Bone marrow (tissue), 2 donors: ENCODE measurements around the gene STK39.
"Not testable (repeated sequence)": the region's sequence is repeated elsewhere in the genome, so short reads cannot be mapped to it uniquely, and the experiment has no call there.

Source experiments
- DNase-seq, 2 donors: peaks; one replicate each; lab custom pipeline; 2025; lab: John Stamatoyannopoulos, UW

The STK39 gene

DNA sequence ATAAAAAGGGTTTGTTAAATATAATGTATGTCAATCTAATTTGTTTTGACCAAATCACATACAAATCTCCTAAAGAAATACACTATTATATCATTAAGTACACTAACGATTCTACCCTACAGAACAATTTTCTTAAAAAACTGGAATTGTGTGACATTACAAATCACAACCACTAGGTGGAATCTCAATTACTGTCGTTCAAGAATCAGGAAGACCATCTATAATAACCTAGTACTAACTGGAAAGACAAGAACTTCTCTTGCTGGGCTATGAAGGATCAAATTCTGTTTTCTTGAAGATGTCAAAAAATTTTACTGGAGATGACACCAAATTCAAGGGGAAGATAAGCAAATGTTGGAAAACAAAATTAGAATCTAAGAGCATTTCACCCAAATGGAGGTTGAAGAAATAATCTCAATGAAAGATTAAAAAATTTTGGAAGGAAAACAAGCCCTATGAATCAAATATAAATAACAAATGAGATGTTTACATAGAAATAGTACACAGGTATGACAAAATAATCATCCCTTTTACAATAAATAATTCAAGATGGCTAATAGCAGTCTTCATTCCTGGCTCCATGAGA, 110.9 kb downstream of the STK39 start:
- peak in 1 of 2 donors; percentile 43 for DNase-seq

DNA sequence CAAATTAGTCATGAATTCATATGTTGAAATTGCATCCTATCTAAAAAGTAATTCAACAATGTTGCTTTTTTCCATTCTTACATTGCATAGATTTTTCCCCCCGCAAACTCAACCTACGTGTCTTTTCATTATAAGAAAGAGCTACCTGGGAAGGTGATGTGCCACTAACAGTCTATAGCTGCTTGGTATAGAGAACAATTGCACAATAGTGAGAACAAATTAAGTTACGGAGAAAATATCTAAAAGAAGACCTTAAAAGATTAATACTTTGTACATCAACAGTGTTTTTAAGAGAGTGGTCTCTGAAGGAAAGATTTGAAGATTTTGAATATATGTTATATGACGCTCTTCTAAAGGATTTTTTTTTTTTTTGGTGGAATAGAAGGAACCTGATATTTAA, 111.8 kb downstream of the STK39 start:
- DNase-seq = no peak

DNA sequence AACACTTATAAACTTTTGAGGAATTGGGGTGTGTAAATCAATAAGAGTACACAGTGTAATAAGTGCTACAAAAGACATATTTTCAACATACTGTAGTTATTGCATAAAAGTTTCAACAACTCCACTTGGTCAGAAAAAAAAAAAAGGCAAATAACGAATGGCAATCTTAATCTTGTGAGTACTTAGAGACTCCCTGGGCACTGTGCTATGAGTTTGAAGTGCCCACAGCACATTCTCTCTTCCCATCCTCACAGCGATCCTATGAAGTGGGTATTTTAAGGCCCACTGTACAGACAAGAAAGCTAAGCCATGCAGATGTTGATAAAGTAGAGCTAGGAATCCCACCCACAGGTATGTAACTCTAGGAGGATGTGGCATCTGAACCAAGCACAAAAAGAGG, 112.3 kb downstream of the STK39 start:
- DNase-seq = no peak

DNA sequence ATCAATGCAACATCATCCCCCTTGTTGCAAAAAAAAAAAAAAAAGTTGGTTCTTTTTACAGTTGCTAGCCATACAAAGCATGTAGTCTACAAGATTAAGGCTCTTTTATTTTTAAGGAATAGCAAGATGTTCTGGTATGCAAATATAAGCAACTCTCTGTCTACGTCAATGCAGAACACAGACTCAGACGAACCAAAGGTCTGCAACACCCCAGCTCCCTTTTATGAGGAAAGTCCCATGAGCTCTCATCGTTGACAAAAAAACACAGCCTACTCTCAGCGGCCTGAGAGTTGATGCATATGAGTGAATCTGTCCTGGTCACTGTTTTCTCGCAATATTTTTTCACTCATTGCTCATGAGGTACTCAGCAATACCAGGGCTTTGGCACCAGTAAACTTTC, 112.9 kb downstream of the STK39 start:
- no peak for DNase-seq

DNA sequence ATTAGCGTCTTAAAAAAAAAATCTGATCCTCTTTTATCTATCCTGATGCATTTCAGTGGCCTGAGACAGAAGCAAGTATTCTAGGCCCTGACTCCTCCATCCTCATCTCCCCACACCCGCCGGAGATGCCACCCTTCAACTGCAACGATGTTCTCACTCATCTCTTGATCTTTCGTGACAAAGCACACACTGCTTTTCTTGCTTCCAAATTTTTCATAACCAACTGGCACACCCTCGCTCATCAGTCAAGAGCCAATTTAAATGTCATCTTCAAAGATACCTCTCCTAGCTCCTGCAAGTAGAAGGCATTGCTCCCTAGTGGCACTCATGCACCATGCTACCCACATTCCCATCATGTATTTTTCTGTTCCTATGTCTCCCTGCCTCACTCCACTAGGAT, 115.0 kb downstream of the STK39 start:
- no peak for DNase-seq

DNA sequence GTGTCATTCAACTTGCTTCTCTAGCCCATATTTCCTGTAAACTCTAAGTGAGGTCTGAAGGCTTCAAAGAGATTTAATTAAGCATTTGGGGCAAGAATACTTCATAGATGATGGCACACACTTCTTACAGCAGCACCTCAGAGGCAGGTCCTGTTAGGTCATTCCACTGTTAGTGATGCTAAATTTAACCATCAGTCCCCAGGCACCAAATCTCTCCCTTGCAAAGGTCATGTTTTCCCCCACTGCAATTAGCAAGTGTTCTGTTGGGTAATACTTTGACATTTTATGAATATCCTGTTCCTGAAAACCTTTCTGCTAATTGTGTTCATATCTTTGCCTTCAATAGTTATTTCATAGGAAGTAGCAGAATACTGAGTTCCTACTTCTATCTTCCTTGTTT, 117.0 kb downstream of the STK39 start:
- DNase-seq = no peak

DNA sequence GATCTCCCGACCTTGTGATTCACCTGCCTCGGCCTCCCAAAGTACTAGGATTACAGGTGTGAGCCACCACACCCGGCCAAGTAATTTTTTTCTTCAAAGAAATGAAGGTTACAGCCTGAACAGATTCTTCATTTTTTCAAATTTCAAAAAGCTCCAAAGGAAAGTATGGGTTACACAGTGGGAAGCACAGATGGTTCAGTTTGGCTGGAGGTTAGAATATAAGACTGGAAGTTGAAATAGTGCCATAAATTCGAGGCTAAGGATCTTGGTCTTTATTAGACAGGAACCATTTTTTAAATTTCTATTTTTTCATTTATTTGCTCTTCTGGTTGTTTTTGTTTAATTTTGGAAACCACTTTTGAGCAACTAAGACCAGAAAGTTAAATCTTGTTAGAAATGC, 120.0 kb downstream of the STK39 start:
- DNase-seq = no peak

DNA sequence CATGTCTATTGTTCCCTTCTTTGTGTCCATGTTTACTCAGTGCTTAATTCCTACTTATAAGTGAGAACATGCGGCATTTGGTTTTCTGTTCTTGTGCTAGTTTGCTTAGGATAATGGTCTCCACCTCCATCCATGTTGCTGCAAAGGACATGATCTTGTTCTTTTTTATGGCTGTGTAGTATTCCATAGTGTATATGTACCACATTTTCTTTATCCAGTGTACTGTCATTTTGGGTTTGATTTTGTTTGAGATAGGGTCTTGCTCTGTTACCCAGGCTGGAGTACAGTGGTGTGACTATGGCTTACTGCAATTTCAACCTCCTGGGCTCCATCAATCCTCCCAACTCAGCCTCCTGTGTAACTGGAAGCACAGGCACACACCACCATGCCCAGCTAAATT, 125.2 kb downstream of the STK39 start:
- not testable (repeated sequence) for DNase-seq

DNA sequence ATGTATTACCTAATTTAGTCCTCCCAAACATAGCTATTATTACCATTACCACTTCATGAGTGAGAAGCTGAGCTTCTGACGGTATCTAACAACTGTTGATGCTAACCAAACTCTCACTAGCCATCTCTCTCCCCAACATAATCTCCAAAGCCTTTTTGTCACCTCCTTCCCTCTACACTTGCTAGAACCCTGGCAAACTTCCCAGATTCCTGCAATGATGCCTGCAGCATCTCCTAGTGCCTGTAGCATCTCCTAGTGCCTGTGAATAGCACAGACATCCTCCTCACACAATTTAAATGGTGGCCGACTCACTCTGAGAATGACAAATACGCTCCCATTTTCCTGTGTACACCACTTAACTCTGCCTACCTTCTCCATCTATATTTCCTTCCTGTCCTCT, 126.7 kb downstream of the STK39 start:
- DNase-seq = no peak

DNA sequence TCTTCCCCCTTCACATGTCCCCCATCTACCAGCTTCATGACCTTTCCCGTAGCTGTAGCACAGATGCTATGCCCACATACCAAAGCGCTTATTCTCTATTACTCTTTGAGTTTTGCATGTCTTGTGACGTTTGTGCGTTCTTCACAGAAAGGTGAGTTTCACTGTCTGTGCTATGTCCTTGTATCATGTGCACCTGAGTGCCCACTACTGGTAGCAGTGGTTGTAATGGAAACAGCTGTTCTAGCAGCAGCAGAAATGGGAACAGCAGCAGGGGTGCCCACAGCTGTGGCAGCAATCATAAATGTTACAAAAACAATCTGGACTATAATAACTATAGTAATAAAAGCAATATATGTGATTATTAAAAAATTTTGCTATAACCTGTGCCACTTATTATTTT, 127.1 kb downstream of the STK39 start:
- no peak for DNase-seq

DNA sequence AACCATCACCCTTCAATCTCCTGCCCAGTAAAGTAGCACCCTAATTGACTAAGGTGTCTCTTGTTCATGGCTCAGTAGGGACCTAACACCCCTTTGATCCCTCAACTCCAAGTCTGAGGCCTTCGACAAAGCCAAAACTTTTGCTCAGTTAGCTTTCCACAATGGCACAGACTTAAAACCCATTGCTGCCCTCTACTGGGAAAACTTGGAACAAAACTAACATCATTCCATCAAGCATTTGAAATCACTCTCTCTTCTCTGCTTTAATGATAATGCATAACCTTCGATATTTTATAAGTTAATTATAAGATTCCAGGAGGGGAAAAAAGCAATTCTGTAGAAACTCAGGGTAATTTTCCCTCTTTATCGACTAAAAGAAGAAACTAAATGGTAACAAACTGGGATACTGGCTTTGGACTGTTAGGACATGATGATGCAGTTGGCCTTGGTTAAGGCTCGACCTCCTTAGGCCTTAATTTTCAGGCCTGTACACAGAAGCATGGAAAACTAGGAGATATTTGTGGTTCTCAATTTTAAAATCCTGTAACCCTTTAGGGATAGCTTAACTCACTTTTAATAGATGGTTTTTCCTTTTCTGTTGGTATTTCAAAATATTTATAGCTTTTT, 127.8 kb downstream of the STK39 start:
- peak in 1 of 2 donors; percentile 26 for DNase-seq

DNA sequence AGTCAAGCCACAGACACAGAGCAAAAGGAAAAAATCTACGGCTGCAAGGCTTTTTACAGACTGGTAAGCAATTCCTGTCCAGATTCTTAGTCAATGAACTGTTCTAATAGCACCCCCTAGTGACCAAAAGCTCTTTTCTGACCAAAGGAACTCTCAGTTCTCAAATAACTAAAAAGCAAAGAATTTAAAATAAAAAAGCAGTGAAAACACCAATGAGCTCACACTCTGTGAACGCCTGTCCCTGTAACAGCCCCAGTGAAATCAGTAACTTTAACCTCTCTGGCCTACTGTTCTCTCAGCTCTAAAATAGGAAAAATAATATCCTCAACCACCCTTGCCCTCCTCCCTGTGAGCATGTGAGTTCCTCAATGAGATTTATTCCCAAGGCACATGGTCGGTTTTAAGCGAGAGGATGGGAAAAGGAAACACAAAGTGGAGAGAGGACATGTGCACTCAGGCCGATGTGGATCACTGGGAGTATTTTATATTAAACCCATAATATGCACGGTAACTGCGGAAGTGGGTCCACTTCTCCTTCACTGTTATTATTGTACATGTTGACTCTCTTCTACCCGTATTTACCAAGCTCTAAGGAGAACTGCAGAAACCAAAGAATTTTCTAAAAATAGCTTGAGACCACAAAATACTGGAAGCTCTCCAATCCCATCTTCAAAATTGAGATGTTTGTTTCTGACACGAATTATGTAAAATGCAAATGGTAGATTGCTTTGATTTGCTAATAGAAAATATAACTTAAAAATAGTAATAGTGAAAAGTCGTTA, 128.5 kb downstream of the STK39 start:
- DNase-seq = peak in 1 of 2 donors; percentile 68

DNA sequence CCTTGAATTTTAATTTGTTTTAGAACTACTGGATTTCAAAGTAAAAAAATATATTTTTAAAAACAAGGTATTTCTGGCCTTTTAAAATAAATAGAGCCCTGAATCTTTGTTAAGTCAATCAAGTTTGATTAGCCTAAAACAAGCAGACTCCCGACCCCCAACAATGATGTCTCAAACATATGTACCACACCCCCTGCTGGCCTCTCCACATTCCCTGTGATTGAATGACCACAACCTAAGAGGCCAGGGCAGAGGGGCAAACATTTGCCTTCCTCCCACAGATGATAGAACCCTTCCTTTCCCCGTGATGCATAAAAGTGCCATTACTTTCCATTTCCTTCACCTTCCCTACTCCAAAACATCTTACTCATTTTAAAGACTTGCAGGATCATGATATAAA, 130.9 kb downstream of the STK39 start:
- no peak for DNase-seq

DNA sequence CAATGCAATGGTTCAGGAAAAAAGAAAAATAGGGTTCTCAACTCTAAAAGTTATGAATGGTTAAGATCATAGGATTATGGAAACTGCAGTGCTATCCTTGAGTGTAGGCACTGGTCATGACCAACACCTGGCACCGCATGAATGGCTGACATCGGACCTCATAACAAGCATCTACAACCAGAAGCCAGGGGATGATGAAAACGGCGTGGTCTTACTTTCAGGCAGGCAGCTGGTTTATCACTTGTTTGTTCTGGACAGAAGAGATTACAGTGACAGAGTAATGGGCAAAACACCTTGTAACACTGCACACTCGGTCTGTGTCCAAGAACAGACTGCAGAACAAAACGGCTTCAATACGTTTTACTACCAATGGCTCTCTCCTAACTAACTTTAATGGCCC, 132.8 kb downstream of the STK39 start:
- DNase-seq = no peak

DNA sequence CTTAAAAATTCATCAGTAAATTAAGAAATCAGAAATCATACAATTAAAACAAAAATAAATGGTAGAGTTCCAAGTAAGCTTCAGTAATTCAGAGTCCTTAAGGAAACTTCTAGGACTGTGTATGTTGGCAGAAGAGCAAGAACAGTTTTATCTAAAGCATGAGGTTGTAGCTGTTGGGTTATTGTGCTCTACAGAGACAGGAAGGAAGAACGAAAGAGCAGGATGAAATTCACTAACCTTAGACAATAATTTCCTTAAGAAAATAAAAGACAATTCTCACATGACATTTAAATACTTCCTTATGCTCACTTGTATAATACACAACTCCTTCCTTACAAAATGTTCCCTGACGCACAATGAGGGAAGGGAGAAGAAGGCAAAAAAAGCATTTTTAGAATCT, 133.4 kb downstream of the STK39 start:
- no peak for DNase-seq

DNA sequence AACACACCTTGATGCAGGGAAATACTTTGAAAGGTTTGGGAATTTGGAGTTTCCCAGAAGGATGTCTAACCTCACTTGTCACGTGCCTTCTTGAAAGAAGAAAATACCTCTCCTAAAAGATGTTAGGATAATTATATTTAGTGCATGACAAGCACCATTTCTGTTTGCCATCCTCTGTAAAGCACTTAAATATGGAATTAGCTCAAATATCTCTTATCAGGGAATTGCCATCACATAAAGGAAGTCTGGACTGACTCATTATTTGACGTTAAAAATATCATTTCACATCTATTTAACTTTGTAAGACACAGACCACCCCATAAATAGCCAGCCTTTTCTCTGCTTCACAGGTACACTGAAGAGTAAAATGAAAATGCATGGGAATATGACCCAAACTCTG, 140.1 kb downstream of the STK39 start:
- DNase-seq = no peak

DNA sequence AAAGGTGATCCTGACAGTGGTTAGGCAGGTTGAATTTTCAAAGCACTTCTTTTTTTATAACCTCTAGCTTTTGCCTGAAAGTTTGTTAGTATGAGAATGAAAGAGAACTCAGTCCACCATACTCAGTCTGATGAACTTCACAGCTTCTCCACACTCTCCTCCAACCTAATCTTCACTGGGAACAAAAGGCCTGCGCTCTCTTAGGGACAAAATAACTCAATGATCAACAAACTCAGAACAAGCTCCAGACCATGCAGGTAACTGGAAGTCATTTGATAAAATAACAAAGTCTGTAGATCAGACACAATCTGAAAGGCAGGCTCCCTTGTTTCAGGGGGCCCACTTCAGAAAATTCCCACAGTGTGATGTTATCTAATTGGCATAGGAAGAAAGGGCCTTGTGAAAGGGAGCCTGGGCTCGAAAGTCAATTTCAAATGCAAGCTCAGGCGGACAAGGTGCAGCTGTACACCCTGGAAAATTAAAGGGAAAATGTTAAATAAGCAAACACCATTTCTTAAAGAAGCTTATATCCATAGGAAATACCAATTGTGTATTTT, 142.2 kb downstream of the STK39 start:
- no peak for DNase-seq

DNA sequence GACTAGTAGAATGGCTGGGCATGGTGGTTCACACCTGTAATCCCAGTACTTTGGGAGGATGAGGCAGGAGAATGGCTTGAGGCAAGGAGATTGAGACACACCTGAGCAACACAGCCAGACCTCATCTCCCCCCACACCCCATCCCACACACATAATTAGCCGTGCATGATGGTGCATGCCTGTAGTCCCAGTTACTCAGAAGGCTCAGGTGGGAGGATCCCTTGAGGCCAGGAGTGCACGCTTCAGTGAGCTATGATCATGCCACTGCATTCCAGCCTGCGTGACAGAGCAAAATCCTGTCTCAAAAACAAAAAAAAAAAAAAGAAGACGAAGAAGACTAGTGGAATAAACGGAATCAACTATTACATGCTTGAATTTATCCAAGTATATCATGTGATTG, 150.0 kb downstream of the STK39 start:
- DNase-seq = no peak

DNA sequence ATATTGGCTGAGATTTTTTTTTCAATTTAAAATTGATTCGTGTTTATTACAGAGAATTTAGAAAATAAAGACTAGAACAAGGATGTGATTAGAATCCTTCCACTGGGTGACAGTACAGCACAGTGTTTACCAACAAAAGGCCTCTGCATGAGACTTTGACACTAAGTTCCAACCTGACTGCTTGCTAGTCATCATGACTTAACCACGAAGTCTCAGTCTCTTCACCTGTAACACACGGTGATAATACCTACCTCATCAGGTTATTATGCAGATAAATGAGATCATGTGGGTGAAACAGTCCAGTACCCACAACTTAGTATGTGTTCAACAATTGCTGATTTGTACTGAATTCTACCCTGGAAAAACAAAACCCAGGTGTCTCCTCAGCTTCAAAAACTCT, 151.2 kb downstream of the STK39 start:
- no peak for DNase-seq

DNA sequence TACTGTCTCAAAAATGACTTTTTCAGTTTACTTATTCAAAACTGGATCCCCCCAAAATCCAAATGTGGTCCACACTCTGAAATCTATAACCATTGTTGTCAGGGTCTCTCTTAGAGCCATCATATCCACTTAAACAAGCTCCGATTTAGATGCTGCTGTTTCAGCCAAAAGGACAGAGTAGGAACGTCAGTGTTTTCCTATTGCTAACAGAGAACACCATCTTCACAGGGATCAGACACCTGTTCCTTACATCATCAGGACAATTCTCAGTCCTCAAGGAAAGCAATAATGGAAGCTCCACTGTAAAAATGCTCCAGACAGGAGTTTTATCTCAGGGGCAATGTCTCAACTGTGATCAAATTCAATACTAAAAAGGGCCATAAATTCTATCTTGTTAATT, 155.4 kb downstream of the STK39 start:
- no peak for DNase-seq

DNA sequence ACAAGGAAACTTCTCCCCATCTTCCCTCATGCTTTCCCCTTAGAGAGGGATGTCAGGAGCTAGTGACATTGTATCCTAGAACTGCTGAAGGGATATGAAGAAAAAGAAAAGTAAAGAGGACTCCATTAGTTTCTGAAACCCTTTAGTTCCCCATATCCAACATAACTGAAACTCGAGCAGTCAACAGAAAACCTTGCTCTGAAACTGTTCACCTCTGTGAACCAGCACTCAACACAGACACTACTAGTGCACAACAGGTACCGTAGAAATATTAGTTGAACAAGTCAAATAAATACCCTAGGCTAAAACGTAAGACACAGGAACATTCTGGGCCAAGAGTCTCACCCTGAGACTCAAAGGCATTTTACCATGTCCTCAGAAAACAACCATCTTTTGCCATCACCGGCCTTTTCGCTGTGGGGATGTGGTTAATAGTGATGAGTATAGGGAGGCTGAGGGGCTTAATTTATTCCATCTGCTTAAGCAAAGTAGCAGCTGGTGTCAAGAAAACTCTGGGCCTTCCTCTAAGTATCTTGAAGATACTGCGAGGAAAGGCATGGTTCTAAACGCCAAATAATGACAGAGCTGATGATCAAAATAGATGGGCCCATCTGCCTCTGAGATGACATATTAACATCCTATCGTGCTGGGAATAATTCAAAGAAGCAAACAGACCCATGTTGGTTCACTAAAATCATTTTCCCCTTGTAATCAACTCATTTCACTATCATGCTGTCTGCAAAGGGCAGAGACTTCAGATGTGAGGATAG, 156.8 kb downstream of the STK39 start:
- no peak for DNase-seq

DNA sequence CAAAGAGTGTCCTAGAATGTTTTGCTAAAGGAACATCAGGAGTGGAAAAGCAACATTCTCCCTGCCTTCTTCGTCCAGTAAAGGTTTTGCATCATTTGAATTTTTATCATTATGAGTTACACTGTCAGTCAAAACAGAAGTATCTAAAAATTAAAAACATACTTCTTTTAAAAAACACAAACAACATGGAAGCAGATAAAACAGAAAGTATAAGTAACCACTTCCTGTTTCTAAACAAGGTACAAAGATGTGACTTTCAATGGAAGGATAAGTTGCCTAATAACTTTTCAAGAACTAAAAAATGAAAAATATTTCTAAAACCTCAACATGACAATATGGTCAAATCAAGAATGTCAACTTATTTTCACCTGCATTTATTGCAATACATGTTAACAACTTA, 158.2 kb downstream of the STK39 start:
- DNase-seq = no peak
